Stimulated activated CD4-positive, alpha-beta T cell treated with anti-CD3 and anti-CD28 coated beads, Interleukin-4, amount 100 ng/mL, for 48 hours (primary cell): Measurements from ENCODE around the gene AXIN2.
"Not testable (repeated sequence)": the region's sequence is repeated elsewhere in the genome, so short reads cannot be mapped to it uniquely, and the experiment has no call there.

Experiments
- DNase-seq, 2 donors: peaks; one replicate each; pipeline ENCODE4 v3.0.0-alpha.2; 2020; ENCODE audit warnings: low read depth in 2 of 2

AXIN2 gene

DNA sequence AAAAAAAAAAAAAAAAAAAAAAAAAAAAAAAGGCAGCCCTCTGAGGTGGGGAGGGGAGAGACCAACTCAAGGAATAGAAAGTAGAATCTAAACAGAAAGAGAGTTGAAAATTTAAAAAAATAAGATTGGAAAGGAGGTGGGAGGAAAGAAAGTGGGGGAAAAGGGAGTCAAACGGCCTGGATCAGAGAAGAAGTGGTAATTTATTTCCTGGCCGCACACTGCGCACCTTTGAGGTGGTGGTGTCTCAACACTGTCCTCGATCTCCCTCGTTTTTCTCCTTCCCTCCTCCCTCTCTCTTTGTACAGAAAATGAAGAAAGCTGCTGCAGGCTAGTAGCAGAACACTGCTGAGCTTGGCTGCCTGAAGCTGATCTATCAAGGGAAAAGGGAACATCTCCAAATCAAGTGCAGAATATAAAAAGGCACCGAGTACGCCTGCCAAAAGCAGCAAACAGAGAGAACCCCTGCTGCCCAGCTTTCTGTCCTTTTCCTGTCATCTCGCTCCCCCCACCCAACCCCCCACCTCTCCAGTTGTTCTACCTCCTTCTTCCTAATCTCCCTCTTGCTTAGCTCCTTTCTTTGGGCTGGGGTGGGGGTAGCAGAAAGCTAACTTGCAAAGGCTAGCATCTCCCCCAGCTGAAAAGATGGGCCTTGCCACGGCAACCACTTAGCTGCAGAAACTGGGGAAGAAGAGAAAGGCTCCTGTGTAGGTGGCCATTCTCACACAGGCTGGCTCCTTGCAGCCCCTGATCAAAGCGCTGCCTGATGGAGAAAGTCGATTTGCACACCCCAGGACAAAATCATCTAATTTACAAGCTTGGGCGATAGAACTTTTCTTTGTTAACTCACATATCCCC lies 22.5 kb downstream of the AXIN2 start:
- no peak for DNase-seq

DNA sequence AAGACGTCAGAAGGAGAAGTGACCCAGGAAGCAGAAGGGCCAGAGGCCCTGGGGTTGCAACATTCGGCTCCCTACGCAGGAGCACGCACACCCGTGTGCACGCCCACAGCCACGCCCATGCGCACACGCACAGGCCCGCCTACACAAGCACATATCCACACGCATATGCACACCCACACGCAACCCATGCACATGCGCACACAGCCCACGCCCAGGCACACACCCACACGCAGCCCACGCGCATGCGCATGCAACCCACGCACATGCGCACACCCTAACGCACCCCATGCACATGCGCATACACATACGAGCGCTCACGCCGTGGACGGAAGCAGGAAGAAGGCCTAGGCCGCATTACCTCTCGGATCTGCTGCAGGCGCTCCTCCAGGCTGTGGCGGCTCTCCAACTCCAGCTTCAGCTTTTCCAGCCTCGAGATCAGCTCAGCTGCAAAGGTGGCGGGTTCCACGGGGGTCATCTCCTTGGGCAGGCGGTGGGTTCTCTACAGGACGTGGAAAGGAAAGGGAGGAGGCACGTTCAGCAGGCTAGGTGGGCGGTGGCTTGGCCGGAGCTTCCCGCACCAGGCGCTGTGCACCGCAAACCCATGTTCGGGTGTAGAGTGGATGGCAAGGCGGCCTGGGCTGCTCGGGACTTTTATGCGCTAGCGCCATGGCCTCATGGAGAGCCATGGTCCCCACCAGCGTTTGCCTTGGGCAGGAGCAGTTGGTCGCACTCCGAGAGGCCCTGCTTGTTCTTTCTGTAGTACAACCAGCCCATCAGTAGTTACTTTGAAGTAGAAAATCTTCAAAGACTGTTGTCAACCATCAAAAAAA lies 23.4 kb downstream of the AXIN2 start:
- DNase-seq, result no peak

DNA sequence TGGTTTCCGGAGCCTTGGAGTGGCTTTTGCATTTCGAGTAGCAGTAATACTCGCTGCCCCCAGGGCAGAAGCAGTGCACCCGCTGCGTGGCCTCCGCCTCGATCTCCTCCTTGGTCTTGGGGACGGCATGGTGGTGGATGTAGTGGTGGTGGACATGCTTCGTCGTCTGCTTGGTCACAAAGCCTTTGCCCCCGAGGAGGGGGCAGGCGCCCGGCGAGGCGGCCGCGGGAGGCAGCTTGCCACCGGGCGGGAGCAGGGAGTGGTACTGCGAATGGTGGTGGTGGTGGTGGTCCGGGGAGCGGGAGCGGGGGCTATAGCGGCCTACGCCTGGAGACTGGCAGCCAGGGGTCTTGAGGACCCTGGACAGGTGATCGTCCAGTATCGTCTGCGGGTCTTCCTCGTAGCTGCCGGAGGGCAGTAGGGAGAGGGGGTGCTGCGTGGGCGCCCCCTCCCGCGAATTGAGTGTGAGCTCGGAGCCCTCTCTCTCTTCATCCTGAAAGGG lies 24.1 kb downstream of the AXIN2 start:
- DNase-seq, result no peak

DNA sequence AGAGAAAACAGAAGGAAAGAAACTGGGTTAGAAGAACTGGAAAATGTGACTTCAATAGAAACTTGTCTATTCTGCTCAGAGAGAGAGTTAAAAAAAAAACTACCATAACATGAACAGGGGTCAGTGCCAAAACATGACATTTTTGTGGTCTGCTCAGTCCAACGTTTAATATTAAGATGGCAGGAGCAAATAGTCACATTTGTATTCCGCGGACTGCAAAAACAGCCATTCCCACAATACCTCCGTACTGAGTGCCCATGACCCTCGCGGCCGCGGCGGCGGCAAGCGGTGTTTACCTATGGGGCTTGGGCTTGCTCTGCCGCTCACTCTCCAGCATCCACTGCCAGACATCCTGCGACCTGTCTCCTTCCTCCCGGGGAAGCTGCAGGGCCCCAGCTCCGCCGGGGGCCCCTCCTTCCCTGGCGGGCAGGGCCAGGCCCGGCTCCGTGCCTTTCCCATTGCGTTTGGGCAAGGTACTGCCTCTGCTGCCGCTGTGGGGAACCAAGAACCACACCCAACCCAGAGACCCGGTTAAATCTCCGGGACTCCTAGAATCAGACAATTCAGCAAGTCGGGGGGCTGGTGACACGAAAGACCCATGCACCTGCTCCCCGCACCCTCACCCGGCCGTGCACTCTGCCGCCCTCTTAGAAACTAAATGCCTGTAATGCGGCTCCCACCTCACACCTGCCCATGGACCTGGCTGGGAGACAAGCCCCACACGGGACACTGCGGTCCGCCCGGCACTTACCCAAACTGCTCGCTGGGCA lies 24.7 kb downstream of the AXIN2 start:
- no peak for DNase-seq

DNA sequence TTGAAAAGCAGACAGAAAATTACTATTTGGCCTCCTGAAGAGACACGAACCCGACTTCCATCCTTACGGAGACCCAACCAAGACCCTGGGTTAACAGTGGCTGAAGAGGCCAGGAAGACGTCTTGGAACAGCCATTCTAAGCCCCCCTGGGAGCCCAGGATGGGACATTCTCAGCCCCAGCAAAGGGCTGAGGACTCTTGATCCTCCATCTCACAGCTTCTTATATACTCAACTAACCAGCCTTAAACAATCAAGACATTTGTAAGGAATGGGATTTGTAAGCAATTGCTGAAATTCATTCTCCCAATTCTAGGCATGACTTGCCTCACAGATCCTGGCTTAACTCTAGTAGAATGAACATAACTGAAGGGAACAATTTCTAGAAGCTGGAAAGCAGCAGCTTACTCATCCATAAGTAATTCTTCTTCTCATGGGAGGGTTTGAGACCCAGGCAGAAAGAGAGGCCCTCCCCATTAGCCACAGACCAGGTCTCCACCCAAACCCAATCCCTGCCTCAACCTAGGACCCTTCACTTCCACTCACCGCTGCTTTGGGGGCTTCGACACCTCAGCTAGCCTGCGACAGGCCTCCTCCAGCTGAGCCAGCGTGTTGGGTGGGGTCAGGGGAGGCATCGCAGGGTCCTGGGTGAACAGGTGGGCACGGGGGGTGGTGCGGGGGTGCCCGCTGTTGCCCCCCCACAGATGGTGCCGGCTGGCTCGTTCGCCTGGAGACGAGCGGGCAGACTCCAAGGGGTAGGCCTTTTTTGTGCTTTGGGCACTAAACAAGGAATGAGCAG lies 25.5 kb downstream of the AXIN2 start:
- DNase-seq, result no peak

DNA sequence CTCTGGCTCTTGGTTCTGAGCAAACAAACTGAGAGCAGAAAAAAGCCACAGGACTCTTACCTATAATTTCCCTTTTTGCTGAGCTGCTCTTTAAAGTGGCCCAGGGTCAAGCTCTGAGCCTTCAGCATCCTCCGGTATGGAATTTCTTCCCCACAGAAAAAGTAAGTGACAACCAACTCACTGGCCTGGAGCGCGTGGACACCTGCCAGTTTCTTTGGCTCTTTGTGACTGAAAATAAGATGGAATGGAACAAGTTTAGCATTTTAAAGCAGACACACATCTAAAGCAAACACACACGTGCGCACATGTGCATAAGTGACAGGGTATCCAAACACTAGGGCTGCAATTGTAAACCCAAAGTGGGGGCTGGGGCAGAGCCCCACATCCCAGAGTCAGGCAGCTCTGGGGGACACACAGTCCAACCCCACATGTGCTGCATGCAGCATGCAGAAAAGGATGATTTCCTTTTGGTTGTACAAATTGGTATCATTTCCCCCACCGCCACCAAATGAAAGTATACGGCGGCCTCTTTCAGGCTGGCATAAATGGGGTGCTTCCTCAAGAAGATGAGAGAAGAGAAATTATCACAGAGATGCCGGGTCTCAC lies 27.5 kb downstream of the AXIN2 start:
- DNase-seq, result no peak

DNA sequence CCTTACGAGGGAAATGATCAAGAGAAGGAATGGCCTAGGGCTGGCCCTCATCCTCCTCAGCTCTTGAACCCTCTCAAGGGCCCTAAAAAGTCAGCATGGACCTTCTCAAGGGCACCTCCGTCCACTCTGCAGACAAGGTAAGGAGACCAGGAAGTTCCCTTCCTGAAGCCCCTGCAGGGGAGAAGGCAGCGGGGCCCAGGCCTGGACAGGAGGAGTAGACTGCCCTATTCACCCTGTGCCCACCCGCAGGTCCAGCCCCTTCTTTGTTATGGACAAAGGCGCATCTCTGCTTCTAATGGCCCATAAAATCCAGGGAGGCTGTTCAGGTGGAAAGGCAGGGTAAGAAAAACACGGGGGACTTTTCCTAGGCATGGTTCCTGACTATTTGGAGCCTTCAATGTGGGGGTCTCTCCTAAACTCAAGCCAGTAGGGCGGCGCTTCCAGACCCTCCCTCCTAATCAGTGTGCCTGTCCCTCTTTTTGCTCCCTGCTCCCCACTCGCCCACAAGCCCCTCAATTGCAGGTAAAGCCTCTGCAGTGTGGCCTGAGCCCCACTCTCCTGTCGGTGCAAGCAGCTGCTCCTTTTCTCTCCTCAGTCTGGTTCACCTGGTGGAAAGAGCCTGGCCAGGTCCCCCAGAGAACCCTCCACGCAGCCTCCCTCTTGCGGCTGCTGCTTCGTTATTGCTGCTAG lies 28.2 kb downstream of the AXIN2 start:
- no peak for DNase-seq

DNA sequence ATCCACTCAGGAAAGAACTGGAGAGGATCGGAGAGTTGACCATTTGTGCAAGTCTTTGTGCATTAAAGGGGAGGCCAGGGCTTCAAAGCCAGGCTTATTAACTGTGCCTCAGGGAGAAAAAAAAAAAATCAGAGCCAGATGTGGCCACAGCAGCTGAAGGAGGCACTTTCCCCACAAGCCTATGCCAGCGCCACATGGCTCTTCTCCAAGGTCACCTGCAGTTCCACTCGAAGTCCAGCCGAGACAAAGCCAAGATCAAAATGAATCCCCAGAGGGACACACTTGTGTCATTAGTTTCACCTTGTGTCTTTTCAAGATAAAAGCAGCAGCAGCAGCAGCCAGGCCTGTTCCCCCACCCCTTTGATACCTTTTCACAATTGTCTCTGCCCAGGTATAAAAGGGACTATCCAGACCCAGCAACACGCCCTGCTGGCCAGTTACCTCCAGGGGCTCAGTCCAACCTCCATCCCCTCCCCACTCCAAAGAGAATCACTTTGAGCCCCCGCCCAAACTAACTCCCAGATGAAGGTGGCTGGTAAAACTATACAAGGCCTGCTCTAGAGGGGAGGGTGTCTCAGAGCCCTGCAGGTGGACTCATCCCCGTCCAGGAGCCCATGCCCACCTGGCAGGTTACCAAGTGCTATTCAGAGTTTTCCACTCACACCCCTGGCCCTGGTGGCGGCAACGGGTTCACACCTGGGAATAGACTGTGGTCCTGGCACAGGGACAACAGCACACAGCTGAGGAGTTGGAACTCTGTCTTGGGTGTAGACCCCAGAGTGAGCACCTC lies 29.2 kb downstream of the AXIN2 start:
- no peak for DNase-seq

DNA sequence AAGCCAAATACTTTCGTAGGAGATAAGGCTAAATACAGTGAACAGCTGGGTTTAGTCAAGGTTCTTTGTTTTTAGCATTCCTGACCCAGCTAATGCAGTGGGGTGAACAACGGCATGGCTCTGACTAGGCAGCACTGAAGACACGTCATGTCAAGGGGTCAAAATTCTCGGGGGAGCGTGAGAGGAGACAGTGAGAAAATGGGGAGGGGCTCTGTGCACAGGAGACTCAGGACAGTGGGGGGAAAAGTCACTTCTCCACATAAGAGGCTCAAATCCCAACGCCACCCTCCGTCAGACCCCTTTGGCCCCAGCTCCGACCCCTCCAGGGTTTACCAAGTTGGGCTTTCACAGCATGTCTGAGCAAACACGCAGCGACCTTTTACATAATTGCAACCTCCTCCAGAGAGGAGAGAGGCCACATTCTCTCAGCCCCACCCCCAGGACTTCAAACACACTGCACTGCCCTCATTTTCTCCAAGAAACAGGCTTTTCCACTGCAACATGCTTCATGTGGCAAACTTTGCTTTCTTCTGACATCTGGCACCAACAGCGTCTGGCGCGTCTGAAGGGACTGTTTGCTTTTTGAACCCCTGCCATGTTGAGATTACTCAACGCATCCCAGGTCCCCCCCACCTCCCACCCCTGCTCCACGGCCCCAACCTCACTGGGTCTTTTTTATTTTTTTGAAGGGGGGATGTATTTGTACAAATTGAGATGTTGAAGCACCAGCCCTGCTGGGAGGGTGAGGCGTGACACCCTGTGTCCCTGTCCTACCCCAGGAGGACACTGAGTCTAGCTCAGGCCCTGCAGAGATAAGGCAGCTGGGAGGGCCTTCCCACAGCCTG lies 30.0 kb downstream of the AXIN2 start:
- no peak for DNase-seq

DNA sequence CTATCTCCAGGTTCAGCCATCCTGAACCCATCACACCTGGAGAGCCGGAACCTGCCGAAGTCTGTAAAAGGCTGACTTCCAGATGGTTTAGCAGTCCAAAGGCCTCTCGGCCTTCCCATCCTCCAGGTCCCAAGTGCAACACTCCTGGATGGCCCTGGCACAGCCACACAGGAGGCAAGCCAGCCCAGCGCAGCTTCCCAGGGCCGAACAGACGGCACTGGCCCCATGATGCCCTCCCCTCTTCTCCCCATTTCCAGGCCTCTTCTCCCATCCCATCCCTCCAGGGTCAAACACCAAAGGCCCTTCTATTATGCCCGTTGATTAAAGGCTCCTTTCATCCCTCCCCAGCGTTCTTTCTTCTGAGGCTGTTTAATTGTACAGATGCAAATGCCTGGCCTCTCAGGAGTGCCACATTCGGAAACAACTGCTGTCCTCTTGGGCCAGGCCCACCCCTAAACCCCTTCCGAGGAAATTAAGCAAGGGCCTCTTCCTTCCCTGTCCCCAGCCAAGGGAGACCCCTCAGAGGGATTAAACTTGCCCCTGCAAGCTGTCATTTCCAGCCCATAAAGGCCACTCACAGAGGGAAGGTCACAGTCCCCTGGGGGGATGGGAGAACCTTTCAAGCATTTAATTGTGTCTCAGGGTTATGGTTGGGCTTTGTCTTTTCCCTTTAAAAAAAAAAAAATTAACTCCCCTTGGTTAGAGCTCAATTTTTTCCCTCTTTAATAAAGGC lies 30.8 kb downstream of the AXIN2 start:
- DNase-seq, result no peak

DNA sequence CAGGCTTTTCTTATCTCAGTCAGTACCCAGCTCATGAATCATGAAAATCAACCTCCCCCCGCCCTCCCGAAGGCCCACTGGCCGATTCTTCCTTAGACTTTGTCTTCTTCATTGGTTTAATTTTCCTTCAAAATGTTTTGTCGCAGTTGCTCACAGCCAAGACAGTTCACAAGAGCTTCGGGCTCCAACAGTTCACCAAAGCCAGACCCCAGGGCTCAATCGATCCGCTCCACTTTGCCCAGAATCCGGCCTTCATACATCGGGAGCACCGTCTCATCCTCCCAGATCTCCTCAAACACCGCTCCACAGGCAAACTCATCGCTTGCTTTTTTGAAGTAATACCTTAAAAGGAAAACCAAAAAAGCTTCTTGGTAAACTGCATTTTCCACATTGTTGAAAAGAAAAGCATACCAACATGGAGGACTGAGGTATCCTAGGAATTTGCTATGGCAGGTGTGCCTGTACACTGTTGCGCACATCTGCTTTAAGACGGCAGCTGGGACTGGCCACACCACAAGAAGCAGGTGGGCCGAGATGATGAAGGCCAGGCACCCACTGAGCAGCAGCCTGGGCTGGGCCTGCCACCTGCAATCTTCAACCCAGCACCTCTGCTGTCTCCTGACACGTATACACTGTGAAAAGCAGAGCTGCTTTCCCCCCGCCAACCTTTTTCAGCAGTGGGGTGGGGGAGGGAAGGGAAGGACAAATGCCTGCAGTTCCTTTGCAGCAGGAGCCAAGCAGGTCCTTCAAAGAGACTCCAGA lies 31.5 kb downstream of the AXIN2 start:
- no peak for DNase-seq

DNA sequence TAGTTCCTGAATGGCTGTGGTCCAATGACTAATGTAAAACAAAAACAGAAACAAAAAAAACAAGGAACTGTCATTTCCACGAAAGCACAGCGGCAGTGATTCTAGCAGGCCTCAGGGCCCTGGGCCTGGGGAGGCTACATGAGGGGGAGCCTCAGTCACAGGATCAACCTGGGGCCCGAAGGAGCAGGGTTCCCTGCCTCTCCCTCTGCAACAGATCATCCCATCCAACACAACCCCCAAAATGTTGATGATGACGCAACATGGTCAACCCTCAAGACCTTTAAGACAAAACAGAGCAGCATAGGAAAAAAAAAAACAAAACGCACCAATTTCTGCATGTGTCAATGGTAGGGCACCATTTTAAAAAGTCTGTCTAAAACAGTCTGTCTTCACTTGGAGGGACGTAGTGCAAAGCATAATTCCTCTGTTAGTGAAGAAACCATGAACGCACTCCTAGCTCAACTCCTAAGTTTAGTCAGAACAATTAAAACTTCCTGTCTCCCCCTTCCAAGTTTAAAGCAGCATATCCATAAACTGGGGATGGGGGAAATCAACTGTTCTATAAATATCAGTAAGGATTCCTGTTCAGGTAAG lies 32.3 kb downstream of the AXIN2 start:
- DNase-seq, result no peak

DNA sequence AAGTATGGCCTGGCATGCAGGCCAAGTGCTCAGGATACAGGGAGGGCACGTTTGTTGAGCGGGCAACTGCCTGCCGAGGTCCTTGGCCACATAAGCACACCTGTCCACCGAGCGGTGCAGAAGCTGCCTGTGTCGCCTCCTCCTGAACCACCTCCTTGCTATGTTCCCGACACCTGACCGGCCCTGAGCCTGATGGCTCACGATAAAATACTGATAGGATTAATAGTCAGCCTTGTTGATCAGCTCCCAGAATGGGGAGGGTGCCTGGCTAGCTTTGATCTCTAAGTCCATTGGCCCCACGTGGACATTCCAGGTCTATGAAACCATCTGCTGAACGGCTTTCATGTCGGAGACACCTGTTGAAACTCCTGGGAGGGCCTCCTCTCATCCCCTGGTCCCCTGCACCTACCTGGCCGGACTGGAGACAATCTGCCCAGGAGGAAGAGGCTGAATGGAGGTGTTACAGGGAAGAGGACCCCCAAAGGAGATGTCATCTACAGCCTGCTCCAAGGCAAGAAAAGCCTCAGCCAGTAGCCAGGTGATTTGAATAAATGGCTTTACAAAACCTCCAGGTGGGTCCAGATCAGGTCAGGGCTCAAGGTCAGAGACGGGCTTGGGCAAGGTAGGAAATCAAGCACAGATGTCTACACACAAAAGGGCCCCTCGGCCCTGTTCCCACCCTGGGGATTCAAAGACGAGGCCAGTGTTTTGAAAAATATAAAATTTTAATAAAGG lies 33.4 kb downstream of the AXIN2 start:
- no peak for DNase-seq

DNA sequence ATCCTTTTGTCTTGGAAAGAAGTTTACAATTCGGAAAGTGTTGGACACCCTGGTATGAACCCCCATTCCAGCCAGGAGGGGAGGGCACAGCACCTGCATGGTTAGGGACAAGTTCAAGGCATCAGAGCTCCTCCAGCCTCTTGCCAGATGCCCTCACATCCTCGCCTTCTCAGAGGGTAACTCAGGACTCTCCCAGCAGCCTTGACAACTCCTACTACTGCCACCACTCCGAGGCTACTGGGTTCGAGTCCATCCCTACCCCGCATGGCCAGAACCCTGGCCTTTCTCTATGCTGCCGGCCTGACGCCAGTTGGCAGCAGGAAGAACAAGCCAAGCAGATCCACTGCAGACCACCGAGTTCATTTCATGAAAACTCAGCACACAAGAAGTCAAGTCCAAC lies 34.1 kb downstream of the AXIN2 start:
- DNase-seq, result no peak

DNA sequence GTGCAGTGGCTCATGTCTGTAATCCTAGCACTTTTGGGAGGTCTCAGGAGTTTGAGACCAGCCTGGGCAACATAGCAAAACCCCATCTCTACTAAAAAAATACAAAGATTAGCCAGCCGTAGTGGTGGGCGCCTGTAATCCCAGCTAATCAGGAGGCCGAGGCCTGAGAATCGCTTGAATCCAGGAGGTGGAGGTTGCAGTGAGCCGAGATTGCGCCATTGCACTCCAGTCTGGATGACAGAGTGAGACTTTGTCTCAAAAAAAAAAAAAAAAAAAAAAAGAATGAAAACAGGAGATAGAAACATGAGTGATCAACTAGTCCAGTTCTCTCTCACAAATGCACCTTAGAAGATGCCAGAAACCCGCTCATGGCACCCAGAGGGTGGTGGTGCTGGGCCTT lies 34.6 kb downstream of the AXIN2 start:
- DNase-seq, result not testable (repeated sequence)
